HG03095 (cell line): ENCODE results near the gene DNASE1L1.
A peak's percentile ranks its signal among the peaks of the same experiment; 100 is the strongest.

Experiments used
- ATAC-seq: cut with Tn5 transposase; IDR thresholded peaks from one replicate; pipeline ENCODE4 v1.9.1; 2021; ENCODE audit warnings: moderate library complexity; ENCODE audit not compliant: unreplicated experiment

The DNASE1L1 gene

GRCh38 chrX:154436983-154437752, 28.1 kb upstream of the DNASE1L1 start, which contains the start of gene GDI1:
Gene GDI1 (plus strand): TSS chrX:154437154. CDS start chrX:154437255, 101 bp downstream.
- ATAC-seq: no peak

- ATAC-seq: no peak
Observed at GRCh38 chrX:154436374-154436982, 27.4 kb upstream of the DNASE1L1 start.

- ATAC-seq: no peak
Observed at GRCh38 chrX:154435171-154435733, 26.2 kb upstream of the DNASE1L1 start.

GRCh38 chrX:154434394-154435168, 25.5 kb upstream of the DNASE1L1 start:
- no peak for ATAC-seq

- ATAC-seq: no peak
Observed at GRCh38 chrX:154433605-154434004, 24.6 kb upstream of the DNASE1L1 start.

- no peak for ATAC-seq
Observed at GRCh38 chrX:154432210-154432609, 23.2 kb upstream of the DNASE1L1 start.

- no peak for ATAC-seq
Observed at GRCh38 chrX:154431341-154431740, 22.3 kb upstream of the DNASE1L1 start.

- no peak for ATAC-seq
Observed at GRCh38 chrX:154430916-154431315, 21.9 kb upstream of the DNASE1L1 start.

GRCh38 chrX:154430479-154430878, 21.4 kb upstream of the DNASE1L1 start:
- ATAC-seq: no peak

- ATAC-seq: no peak
Observed at GRCh38 chrX:154429711-154430110, 20.7 kb upstream of the DNASE1L1 start.

GRCh38 chrX:154428176-154429171, 19.4 kb upstream of the DNASE1L1 start, which contains the start of gene ATP6AP1:
Gene ATP6AP1 (plus strand): TSS chrX:154428677. CDS start chrX:154428693, 16 bp downstream.
- peak; percentile 92 for ATAC-seq

GRCh38 chrX:154426916-154427770, 18.1 kb upstream of the DNASE1L1 start:
- no peak for ATAC-seq

GRCh38 chrX:154420402-154420756, 11.3 kb upstream of the DNASE1L1 start:
- ATAC-seq: no peak

- ATAC-seq: no peak
Observed at GRCh38 chrX:154419688-154420401, 10.8 kb upstream of the DNASE1L1 start.

GRCh38 chrX:154419189-154419588, 10.1 kb upstream of the DNASE1L1 start:
- no peak for ATAC-seq

- ATAC-seq: no peak
Observed at GRCh38 chrX:154417157-154417556, 8.1 kb upstream of the DNASE1L1 start.

- no peak for ATAC-seq
Observed at GRCh38 chrX:154413142-154413541, 4.1 kb upstream of the DNASE1L1 start.

- ATAC-seq: no peak
Observed at GRCh38 chrX:154412468-154412867, 3.4 kb upstream of the DNASE1L1 start.

GRCh38 chrX:154411981-154412340, 2.9 kb upstream of the DNASE1L1 start:
- peak; percentile 55 for ATAC-seq
